Kidney (tissue), 14 donors: ENCODE results near the gene STAT5B. TPM values are rescaled to one million over a fixed set of nuclear protein-coding genes. Genes with fewer than 3 reads are reported as not detected.
"Not testable (repeated sequence)": the region's sequence is repeated elsewhere in the genome, so short reads cannot be mapped to it uniquely, and the experiment has no call there.

Experiments used
- DNase-seq, 5 donors: peaks; one replicate each; pipeline ENCODE4 v3.0.0-alpha.2; 2013 to 2020
- FAIRE-seq: peaks from 2 replicates; lab custom pipeline; 2012; peaks lifted over from hg19 to GRCh38; lab: Jason Lieb, UNC
- H3K27ac ChIP-seq, 2 donors: one replicate each; pipeline ENCODE4 v1.7.0; 2013; ENCODE audit warnings: low read depth in 2 of 2, low read length in 2 of 2, inconsistent platforms in 1 of 2
- H3K27me3 ChIP-seq: one replicate; pipeline ENCODE4 v1.7.1; 2013; ENCODE audit warnings: low read length, inconsistent platforms; ENCODE audit not compliant: control insufficient read depth, insufficient read depth
- H3K36me3 ChIP-seq, 3 donors: one replicate each; pipeline versions ENCODE4 v1.7.0 to v1.7.1; 2013; ENCODE audit warnings: low read length in 3 of 3, control low read depth in 1 of 3, inconsistent platforms in 1 of 3; ENCODE audit not compliant: insufficient read depth in 3 of 3, control insufficient read depth in 2 of 3
- H3K4me1 ChIP-seq, 3 donors: one replicate each; pipeline versions ENCODE4 v1.7.0 to v1.7.1; 2013; ENCODE audit warnings: low read length in 3 of 3, inconsistent platforms in 1 of 3, low read depth in 1 of 3; ENCODE audit not compliant: control insufficient read depth in 2 of 3, insufficient read depth in 2 of 3
- H3K4me3 ChIP-seq, 3 donors: one replicate each; pipeline versions ENCODE4 v1.7.0 to v1.8.1; 2013; ENCODE audit warnings: low read length in 3 of 3, control low read depth in 1 of 3, inconsistent platforms in 1 of 3
- H3K9ac ChIP-seq, 3 donors: one replicate each; pipeline versions ENCODE4 v1.7.0 to v1.7.1; 2013; ENCODE audit warnings: low read length in 3 of 3, control low read depth in 1 of 3, inconsistent platforms in 1 of 3
- H3K9me3 ChIP-seq, 3 donors: one replicate each; pipeline versions ENCODE4 v1.7.0 to v1.7.1; 2013; ENCODE audit warnings: low read length in 3 of 3, control low read depth in 1 of 3, inconsistent platforms in 1 of 3; ENCODE audit not compliant: control insufficient read depth in 2 of 3, insufficient read depth in 1 of 3
- intact Hi-C: fragments of 100-400 bp; cut with DNase I; formaldehyde crosslinking; loops from one replicate; pipeline ENCODE4 v1.11.1; 2022
- polyA plus RNA-seq: library from polyadenylated mRNA; stranded (reverse); fragments of 350-450 nt; fragmentation: Illumina TruSeq; extraction: RNeasy Lipid Tissue Mini Kit (QIAGEN cat#74804); gene quantifications from one replicate; pipeline ENCODE4 v1.2.3, GENCODE V29; 2014; ENCODE audit warnings: low read depth, low replicate concordance; ENCODE audit not compliant: insufficient read depth
- total RNA-seq: library from RNA; stranded (reverse); fragmentation: NEBNext Ultra II Directional; extraction: Animal tissue kit (Norgen Biotek cat#: 25700); gene quantifications from one replicate; pipeline ENCODE4 v1.2.1, GENCODE V29; 2021
- TF ChIP-seq, protein P1 (sequence below): IDR thresholded peaks from 3 replicates; pipeline ENCODE4 v1.5.1; 2012; ENCODE audit warnings: mild to moderate bottlenecking, moderate library complexity, borderline replicate concordance; ENCODE audit not compliant: insufficient read depth; ENCODE audit errors: extremely low read depth
- donor health status: control.
- donor health status: control.
- donor health status: control.
- donor health status: control.
- donor health status: control.
- donor health status: DM: yes; HTN: yes; CAD: no.
- donor health status: Normal renal cell carcinoma (clear cell type).

Gene STAT5B
- total and polyA plus RNA-seq, 2 donors from 2014 or later: 20.4 to 68.0 TPM

- H3K27me3 ChIP-seq: no peaks in the 10 kb centered on the region
- no peak overlapping the region for H3K4me3 ChIP-seq
- no peaks in the 10 kb centered on the region for H3K4me1 ChIP-seq
- H3K27ac ChIP-seq: no peak overlapping the region
- FAIRE-seq (no peak), DNase-seq (peak in 3 of 5 donors; percentile 19 to 43 (median 26))
- H3K9me3 ChIP-seq: no peaks in the 10 kb centered on the region
- H3K9ac ChIP-seq: no peak overlapping the region
- intact Hi-C loops: no loop called here
- peaks cover 4 to 25% (median 22%) of the 10 kb centered on the region in 3 donors for H3K36me3 ChIP-seq
- TF ChIP-seq, protein P1, sequence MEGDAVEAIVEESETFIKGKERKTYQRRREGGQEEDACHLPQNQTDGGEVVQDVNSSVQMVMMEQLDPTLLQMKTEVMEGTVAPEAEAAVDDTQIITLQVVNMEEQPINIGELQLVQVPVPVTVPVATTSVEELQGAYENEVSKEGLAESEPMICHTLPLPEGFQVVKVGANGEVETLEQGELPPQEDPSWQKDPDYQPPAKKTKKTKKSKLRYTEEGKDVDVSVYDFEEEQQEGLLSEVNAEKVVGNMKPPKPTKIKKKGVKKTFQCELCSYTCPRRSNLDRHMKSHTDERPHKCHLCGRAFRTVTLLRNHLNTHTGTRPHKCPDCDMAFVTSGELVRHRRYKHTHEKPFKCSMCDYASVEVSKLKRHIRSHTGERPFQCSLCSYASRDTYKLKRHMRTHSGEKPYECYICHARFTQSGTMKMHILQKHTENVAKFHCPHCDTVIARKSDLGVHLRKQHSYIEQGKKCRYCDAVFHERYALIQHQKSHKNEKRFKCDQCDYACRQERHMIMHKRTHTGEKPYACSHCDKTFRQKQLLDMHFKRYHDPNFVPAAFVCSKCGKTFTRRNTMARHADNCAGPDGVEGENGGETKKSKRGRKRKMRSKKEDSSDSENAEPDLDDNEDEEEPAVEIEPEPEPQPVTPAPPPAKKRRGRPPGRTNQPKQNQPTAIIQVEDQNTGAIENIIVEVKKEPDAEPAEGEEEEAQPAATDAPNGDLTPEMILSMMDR: peak; percentile 55
Measured at GRCh38 chr17:42221886-42222745, 54.1 kb downstream of the STAT5B start.

- H3K9ac ChIP-seq, H3K27ac ChIP-seq, H3K9me3 ChIP-seq, H3K27me3 ChIP-seq, H3K4me3 ChIP-seq, H3K4me1 ChIP-seq, intact Hi-C loops, DNase-seq, FAIRE-seq: not testable (repeated sequence)
- peaks cover 4 to 33% (median 27%) of the 10 kb centered on the region in 3 donors for H3K36me3 ChIP-seq
Measured at GRCh38 chr17:42219280-42219679, 56.9 kb downstream of the STAT5B start.

DNA sequence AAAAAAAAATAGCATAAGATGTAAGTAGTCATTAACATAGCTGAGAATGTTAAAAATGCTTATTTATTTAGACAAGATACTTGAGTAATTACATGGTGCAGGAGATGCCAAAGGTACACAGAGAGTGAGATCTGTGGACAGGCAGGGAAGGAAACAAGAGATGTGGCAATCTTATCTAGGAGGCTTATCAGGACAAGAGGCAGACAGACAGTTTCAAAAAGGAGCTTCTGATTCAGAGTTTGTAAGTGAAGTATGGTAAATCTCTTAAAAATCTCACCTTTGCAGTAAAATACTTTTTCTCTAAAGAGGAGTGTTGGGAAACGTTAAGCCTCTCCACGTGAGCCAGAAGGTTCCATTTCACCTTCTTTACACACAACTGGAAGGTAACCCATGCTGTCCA lies 62.0 kb downstream of the STAT5B start:
- DNase-seq: no peak
- intact Hi-C loops: no loop called here
- peaks cover 0 to 12% (median 2%) of the 10 kb centered on the region in 3 donors for H3K4me1 ChIP-seq
- no peak for FAIRE-seq
- no peak overlapping the region for H3K27ac ChIP-seq
- H3K27me3 ChIP-seq: no peaks in the 10 kb centered on the region
- peaks cover 0 to 40% (median 17%) of the 10 kb centered on the region in 3 donors for H3K36me3 ChIP-seq
- TF ChIP-seq, protein P1: no peak
- H3K9me3 ChIP-seq: no peaks in the 10 kb centered on the region
- H3K9ac ChIP-seq: no peak overlapping the region
- H3K4me3 ChIP-seq: no peak overlapping the region

- intact Hi-C loops: no loop called here
- FAIRE-seq: no peak
- DNase-seq: no peak
- no peak overlapping the region for H3K9ac ChIP-seq
- TF ChIP-seq, protein P1: no peak
- peaks cover 0 to 12% (median 2%) of the 10 kb centered on the region in 3 donors for H3K4me1 ChIP-seq
- no peak overlapping the region for H3K4me3 ChIP-seq
- no peaks in the 10 kb centered on the region for H3K27me3 ChIP-seq
- peaks cover 1 to 37% (median 17%) of the 10 kb centered on the region in 3 donors for H3K36me3 ChIP-seq
- H3K27ac ChIP-seq: peak overlapping the region; percentile 20 to 38
- H3K9me3 ChIP-seq: no peaks in the 10 kb centered on the region
Measured at GRCh38 chr17:42212382-42212781, 63.8 kb downstream of the STAT5B start.

GRCh38 chr17:42211921-42212341 lies 64.3 kb downstream of the STAT5B start:
- H3K27me3 ChIP-seq, H3K4me3 ChIP-seq, H3K9me3 ChIP-seq, DNase-seq, H3K9ac ChIP-seq, intact Hi-C loops, FAIRE-seq: not testable (repeated sequence)
- H3K27ac ChIP-seq: peak overlapping the region; percentile 20 to 38
- H3K4me1 ChIP-seq: peaks cover 0 to 12% (median 2%) of the 10 kb centered on the region in 3 donors
- peaks cover 3 to 36% (median 13%) of the 10 kb centered on the region in 3 donors for H3K36me3 ChIP-seq
